GM12874 (cell line): ENCODE data around the gene LAMA5.
A peak's percentile ranks its signal among the peaks of the same experiment; 100 is the strongest.

Experiments
- TF ChIP-seq, protein P1 (sequence below): IDR thresholded peaks from 2 replicates; pipeline ENCODE4 v1.5.1; 2011; ENCODE audit warnings: low read depth, mild to moderate bottlenecking, control low read depth, low read length, moderate library complexity; ENCODE audit not compliant: insufficient read depth

LAMA5 gene

DNA sequence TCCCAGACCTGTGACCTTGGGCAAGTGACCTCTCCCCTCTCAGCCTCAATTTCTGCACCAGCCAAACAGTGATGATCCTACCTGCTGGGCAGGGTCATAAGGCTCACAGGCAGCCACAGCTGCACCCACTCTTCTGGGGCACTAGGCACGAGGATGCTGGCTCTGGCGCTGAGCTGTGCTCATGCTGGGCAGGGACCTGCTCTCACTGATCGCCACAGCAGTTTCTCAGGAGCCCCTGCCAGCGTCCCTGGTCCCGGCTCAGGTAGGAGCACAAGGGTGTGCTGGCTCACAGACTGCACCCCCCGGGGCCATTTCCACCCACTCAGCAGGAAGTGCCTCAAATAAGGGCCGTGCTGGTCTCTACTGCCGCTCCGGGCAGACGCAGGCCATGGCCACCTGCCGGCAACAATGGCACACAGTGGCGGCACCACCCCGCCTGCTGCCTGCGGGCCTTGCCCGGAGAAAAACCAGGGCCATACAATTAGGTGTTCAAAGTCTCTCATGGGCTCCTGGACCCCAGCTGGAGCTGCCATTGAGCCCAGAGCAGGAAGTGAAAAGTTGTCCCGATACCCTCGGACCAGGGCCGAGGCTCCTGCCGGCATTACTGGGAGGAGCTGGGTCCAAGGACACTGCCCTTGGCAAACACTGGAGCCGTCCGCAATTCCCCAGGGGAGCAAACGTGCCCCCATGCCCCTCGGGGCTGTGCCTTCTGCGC, 44.5 kb upstream of the LAMA5 start:
- TF ChIP-seq, protein P1, sequence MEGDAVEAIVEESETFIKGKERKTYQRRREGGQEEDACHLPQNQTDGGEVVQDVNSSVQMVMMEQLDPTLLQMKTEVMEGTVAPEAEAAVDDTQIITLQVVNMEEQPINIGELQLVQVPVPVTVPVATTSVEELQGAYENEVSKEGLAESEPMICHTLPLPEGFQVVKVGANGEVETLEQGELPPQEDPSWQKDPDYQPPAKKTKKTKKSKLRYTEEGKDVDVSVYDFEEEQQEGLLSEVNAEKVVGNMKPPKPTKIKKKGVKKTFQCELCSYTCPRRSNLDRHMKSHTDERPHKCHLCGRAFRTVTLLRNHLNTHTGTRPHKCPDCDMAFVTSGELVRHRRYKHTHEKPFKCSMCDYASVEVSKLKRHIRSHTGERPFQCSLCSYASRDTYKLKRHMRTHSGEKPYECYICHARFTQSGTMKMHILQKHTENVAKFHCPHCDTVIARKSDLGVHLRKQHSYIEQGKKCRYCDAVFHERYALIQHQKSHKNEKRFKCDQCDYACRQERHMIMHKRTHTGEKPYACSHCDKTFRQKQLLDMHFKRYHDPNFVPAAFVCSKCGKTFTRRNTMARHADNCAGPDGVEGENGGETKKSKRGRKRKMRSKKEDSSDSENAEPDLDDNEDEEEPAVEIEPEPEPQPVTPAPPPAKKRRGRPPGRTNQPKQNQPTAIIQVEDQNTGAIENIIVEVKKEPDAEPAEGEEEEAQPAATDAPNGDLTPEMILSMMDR = no peak

DNA sequence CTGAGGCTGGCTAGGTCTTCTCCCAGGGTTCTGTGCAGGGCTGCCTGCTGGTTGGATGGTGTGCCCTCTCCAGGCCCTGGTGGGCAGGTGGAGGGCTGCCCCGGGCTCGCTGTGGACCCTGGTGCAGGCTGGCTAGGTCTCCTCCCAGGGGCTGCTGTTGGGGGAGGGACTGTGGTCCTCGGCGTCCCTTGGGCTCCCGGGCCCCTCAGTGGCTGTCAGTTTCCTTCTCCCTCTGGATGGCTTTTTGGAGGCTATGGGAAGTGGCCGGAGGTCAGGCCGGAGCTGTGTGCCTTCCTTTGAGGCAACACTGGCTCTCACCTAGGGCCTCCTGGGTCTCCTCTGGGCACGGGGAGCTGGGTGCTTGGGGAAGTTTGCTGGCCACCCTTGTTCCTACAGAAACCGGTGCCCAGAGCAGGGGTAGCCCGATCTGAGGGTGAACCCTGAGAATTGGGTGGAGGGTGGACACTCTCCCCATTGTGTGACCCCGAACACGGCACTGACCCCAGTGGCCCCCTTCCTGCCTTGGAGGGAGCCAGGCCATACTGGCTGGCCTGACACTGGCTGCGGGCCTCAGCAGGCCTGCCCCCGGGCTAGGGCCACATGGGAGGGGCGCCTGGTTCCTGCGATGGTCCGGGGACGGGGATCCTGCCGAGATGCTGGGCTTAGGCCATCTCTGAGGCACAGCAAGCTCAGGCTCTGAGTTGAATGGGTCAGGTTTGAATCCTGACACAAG, 43.8 kb upstream of the LAMA5 start:
- TF ChIP-seq, protein P1 = no peak

DNA sequence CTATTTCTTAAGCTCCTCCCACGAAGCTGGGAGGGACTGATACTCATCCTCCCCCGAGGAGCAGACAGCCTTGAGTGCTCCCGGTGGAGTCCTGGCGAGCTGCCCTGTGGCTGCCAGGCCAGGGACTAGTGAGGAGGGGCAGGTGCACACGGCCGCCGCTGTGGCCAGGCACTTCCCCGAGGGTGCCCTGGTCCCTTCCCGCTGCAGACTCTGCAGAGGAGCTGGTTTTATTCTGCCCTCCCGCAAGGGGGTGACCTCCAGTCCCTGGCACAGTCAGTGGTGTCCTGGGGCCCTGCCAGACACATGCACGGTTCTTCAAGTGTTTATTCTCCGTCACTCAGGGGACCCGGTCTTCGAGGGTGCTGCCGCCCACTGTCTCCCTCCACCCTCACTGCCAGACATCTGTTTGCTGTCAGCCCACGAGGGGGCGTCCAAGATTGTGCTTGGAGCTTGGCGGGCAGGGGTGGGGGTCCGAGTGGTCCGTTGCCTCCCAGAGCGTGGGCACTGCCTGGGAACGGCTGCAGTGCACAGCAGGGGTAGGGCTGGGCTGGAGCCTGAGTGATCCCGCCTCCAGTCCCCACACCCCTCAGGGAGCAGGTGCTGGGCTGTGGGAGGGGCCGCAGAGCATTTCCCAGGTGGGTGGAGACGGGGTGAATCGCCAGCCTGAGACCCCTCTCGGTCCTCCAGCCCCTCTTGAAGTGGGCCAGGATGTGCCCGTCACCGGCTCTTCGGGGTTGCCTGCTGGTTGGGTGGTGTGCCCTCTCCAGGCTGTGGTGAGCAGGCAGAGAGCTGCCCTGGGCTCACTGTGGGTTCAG, 43.0 kb upstream of the LAMA5 start:
- TF ChIP-seq, protein P1 = peak; percentile 64

DNA sequence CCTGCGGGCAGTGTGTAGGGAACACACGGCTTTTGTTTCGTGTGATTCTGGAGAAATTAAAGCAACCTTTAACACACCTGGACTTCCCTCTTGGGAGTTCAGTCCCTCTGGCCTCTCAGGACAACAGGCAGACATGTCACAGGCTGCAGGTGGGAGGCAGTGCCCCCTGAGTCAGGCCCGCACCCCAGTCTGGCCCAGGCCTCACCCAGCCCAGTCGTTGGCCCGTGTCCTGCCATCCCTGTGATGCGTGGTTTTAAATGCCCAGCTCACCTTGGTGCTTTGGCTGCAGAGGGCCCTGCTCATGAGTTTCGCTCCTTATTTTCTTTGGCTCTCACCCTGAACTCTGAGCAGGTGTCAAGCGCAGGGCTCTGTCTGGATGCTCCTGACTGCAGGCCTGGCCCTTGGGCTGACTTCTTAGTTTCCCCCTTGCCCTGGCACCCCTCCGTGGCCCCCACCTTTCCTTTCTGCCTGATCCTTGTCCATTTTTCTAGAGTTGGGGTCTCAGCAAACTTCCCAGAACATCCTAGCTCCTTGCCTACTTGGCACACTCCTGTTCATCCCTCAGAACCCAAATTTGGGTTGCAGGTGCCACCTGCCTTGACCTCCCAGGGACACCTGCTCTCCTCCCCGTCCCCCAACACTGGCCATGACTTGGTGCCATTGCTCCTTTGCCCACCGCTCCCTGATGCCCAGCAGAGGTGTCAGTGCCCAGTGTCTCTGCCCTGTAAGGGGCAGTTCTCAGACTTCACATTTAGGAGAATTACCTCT, 42.2 kb upstream of the LAMA5 start:
- TF ChIP-seq, protein P1 = no peak

DNA sequence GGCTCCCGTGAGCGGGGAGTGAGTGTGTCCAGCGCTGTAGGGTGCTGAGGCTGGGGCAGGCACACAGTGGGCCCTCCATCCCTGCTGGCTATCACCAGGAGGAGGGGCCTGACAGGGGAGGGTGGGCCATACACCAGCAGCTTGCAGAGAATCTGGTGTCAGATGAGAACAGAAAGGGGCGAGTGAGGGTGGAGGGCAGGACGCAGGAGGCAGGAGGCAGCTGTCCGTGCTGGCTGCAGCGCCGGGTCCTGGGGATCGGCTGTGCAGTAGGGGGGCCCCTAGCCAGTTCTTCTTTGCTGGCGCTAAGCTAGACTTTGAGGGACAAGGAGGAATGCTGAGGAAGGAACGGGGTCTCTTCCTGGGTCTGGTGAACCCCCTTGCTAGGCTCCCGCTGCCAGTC, 41.5 kb upstream of the LAMA5 start:
- TF ChIP-seq, protein P1 = no peak

DNA sequence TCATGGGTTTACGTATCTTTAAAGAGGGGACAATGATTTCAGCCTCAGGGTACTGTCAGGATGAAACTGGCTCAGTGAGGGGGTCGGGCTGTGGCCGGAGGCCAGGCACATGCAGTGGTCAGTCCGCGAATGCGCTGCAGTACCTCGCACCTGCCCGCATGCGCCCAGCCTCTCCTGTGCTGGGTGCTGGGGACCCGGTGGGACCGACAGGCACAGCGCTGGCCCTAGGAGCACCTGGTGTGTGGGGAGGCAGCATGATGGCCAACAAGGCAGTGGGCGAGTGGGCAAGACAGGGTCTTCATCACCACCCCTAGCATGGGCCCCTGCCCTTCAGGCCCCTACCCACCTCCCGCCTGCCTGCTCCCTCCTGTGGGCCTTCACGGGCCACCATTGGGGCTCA, 40.9 kb upstream of the LAMA5 start:
- TF ChIP-seq, protein P1 = no peak
